Activated CD4-positive, alpha-beta T cell treated with anti-CD3 and anti-CD28 coated beads, Interleukin-10, Interleukin-2, amounts not matched to agents 100 ng/mL and 50 ng/mL, durations not matched to agents 16 hours and 8 hours (primary cell): ENCODE results near the gene OBP2B.

ENCODE experiments used
- DNase-seq: peaks from one replicate; pipeline ENCODE4 v3.0.0-alpha.2; 2020

The OBP2B gene

DNA sequence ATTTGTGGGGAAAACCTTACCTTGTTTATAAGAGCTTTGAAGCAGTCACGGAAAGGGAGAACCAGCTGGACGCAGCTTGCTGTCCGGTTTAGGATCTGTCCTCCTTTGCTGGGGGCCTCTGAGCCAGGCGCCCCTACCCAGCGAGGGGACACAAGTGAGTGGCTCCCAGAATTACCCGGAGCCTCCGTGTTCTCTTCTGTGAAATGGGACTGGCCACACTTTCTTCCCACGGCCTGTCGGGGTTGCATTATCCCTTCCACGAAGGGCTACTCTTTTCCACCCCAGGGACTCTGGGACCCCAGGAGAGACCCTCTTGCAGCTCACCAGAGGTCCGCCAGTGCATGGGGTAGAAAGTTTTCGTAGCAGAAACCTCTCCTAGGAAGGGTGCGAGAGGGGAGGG, 44.9 kb downstream of the OBP2B start:
- no peak for DNase-seq

DNA sequence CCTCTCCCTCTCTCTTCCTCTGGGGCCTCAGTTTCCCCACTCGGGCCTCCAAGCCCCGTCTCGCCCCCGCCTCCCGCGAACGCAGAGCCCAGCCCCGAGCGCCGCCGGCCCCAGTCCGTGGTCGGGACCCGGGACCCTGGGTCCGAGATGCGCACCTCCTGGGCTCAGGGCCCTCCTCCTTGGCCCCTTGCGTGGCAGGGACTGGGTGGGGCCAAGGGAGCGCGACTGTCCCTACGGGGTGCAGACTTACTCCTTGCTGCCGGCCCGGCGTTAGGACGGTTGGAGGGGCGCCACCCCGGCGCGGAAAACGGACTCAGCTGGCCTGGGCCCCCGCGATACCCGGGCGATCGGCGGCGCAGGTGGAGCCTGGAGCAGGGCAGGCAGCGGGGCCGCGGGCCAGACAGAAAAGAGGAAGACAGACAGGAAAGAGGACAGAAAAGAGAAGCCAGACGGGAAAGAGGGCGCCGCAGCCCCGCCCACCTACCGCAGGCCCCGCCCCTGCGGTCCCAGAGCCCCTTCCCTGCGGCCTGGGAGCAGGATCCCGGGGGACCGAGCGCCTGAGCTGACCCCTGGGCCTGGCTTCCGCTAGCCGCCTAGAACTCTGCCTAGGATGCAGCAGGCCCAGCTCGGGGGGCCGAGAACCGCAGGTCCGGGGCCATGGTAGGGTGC, 45.4 kb downstream of the OBP2B start, which contains the start of gene GBGT1:
TSS of gene GBGT1 (minus strand) at position 411 of the 669 bp plus-strand sequence. CDS start 1,502 bp downstream, outside the sequence.
- DNase-seq = peak; percentile 30

DNA sequence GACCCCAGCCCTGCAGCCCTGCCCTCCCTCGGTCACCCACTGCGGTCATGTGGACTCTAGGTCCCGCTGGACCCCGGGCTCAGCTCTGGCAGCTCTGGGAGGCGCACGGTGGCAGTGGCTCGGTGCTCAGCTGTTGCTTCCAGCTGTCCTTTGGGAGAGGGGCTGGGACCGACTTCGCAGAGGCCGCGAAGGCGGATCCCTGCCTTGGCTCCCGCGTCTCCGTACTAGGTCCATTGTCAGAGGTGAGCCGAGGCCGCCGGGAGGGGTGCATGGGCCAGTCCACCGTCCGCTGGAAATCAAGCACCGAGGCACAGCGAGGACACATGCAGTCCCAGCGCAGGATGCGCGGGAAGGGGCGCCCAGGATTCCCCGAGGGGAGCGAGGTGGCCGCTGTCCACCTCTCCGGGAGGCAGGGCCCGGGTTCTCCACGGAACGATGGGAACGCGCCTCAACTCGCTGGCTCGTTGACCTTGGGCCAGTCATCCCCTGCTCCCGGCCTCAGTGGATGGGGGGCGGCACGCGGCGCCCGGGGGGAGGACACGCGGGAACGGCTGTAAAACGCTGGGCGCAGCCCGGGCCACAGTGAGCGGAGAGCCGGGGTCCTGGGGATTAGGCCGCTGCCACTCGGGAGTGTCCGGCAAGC, 46.1 kb downstream of the OBP2B start:
- DNase-seq = no peak

- DNase-seq = no peak
Measured at GRCh38 chr9:133161547-133161950, 47.5 kb downstream of the OBP2B start.

DNA sequence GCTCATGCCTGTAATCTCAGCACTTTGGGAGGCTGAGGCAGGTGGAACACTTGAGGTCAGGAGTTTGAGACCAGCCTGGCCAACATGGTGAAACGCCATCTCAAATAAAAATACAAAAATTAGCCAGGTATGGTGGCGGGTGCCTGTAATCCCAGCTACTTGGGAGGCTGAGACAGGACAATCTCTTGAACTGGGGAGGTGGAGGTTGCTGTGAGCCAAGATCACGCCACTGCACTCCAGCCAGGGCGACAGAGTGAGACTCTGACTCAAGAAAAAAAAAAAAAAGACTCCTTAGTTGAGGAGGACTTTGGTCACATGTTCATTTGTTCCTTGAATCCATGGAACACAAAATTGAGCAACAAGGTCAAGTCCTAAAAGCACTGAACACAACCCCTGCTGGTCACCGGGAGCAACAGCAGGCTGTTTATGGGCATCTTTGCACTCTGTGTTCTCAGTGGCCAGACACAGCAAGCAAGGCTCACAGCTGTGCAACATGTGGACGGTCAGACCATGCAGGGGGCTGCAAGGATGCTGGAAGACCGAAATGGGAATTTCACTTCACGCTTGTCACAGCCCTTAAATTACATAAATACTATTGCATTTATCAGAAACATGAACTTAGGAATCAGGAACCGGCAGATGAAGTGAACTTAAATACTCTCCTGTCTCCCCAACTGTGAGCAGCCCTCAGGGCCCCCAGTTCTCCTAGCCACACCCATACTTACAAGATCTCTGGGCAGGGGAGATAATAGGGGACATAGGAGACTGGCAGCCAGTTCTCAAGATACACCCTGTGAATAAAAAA, 48.1 kb downstream of the OBP2B start:
- DNase-seq = peak; percentile 60

DNA sequence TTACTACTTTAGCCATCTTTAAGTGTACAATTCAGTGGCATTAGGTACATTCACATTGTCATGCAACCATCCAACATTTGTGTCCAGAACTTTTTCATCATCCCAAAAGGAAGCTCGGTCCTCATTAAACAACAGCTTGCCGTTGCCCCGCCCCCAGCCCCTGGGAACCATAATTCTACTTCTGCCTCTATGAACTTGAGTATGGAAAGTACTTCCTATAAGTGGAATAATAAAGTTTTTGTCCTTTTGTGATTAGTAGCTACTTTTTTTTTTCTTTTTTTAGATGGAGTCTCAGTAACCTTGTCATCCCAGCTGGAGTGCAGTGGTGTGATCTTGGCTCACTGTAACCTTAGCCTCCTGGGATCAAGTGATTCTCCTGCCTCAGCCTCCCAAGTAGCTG, 50.4 kb downstream of the OBP2B start:
- DNase-seq = no peak
